Measurements from ENCODE around the gene ABI2. TPM values are rescaled to one million over a fixed set of nuclear protein-coding genes. Genes with fewer than 3 reads are reported as not detected.

Gene ABI2
- total RNA-seq, 4 donors from 2014 or later, result 9.8 to 69.6 (median 17.8) TPM

- no peak for TF ChIP-seq POLR2A (IDR thresholded peaks at IDR 0.05)
- no peak for TF ChIP-seq POLR2AphosphoS5 (IDR thresholded peaks at IDR 0.05)
- no peak for TF ChIP-seq CTCF (IDR thresholded peaks at IDR 0.05)
- no peak for TF ChIP-seq EP300 (IDR thresholded peaks at IDR 0.05; ENCODE audit: low read depth)
- H3K27me3 ChIP-seq, result no peaks in the 10 kb centered on the region
- no peak for DNase-seq
- no peaks in the 10 kb centered on the region for H3K9me3 ChIP-seq
- in situ Hi-C loops (cut with MboI; ENCODE audit: low pct_ligation_motif_present in 1 of 4, low pct_unique_long_range_greater_than_20kb in 1 of 4, low sequenced_read_pairs in 3 of 4) (no loop called here), intact Hi-C loops (cut with DNase I; ENCODE audit: low total_unique reads) (no loop called here)
- H3K4me3 ChIP-seq, result no peak overlapping the region
- H3K36me3 ChIP-seq, result no peaks in the 10 kb centered on the region
- peaks cover 0 to 15% (median 4%) of the 10 kb centered on the region in 4 donors for H3K4me1 ChIP-seq
- H3K27ac ChIP-seq, result no peak overlapping the region
- 57 to 58% methylated on average over 5 of the region's 5 CpGs for WGBS, 2 donors (ENCODE audit: low coverage in 1 of 2)
These were observed 103.4 kb downstream of the ABI2 start for GRCh38 chr2:203431391-203432185.

GRCh38 chr2:203432811-203433210, 104.6 kb downstream of the ABI2 start:
- H3K4me1 ChIP-seq, result peaks cover 0 to 15% (median 4%) of the 10 kb centered on the region in 4 donors
- in situ Hi-C loops (cut with MboI; ENCODE audit: low pct_ligation_motif_present in 1 of 4, low pct_unique_long_range_greater_than_20kb in 1 of 4, low sequenced_read_pairs in 3 of 4) (no loop called here), intact Hi-C loops (cut with DNase I; ENCODE audit: low total_unique reads) (no loop called here)
- H3K27ac ChIP-seq, result no peak overlapping the region
- H3K4me3 ChIP-seq, result no peak overlapping the region
- TF ChIP-seq CTCF (IDR thresholded peaks at IDR 0.05), result no peak
- TF ChIP-seq POLR2AphosphoS5 (IDR thresholded peaks at IDR 0.05), result no peak
- TF ChIP-seq POLR2A (IDR thresholded peaks at IDR 0.05), result no peak
- TF ChIP-seq EP300 (IDR thresholded peaks at IDR 0.05; ENCODE audit: low read depth), result no peak
- 76 to 84% methylated on average over 3 to 6 of the region's 6 CpGs for WGBS, 2 donors (ENCODE audit: low coverage in 1 of 2)
- no peaks in the 10 kb centered on the region for H3K36me3 ChIP-seq
- no peaks in the 10 kb centered on the region for H3K27me3 ChIP-seq
- DNase-seq, result no peak
- H3K9me3 ChIP-seq, result no peaks in the 10 kb centered on the region

GRCh38 chr2:203436496-203436895, 108.3 kb downstream of the ABI2 start:
- TF ChIP-seq POLR2A (IDR thresholded peaks at IDR 0.05) (no peak), CTCF (IDR thresholded peaks at IDR 0.05) (no peak), POLR2AphosphoS5 (IDR thresholded peaks at IDR 0.05) (no peak), EP300 (IDR thresholded peaks at IDR 0.05; ENCODE audit: low read depth) (no peak)
- in situ Hi-C loops (cut with MboI; ENCODE audit: low pct_ligation_motif_present in 1 of 4, low pct_unique_long_range_greater_than_20kb in 1 of 4, low sequenced_read_pairs in 3 of 4), result no loop called here
- H3K36me3 ChIP-seq, result peaks cover 0 to 2% (median under 1%) of the 10 kb centered on the region in 4 donors
- H3K27me3 ChIP-seq, result no peaks in the 10 kb centered on the region
- WGBS, 2 donors (ENCODE audit: low coverage in 1 of 2), result 82 to 93% methylated on average over 2 of the region's 2 CpGs
- no peaks in the 10 kb centered on the region for H3K9me3 ChIP-seq
- intact Hi-C loops (cut with DNase I; ENCODE audit: low total_unique reads), result no loop called here
- DNase-seq, result no peak
- H3K4me1 ChIP-seq, result peaks cover 0 to 6% (median 3%) of the 10 kb centered on the region in 4 donors
- H3K27ac ChIP-seq, result no peak overlapping the region
- no peak overlapping the region for H3K4me3 ChIP-seq

GRCh38 chr2:203437511-203437910, 109.3 kb downstream of the ABI2 start:
- in situ Hi-C loops (cut with MboI; ENCODE audit: low pct_ligation_motif_present in 1 of 4, low pct_unique_long_range_greater_than_20kb in 1 of 4, low sequenced_read_pairs in 3 of 4) (no loop called here), intact Hi-C loops (cut with DNase I; ENCODE audit: low total_unique reads) (no loop called here)
- Histone ChIP-seq H3K27ac (no peak overlapping the region), H3K4me1 (no peaks in the 10 kb centered on the region), H3K27me3 (no peaks in the 10 kb centered on the region), H3K9me3 (no peaks in the 10 kb centered on the region), H3K36me3 (peaks cover 0 to 10% (median 4%) of the 10 kb centered on the region in 4 donors), H3K4me3 (no peak overlapping the region)
- WGBS, 2 donors (ENCODE audit: low coverage in 1 of 2), result 82 to 90% methylated on average over 4 of the region's 4 CpGs
- no peak for TF ChIP-seq EP300 (IDR thresholded peaks at IDR 0.05; ENCODE audit: low read depth)
- TF ChIP-seq POLR2AphosphoS5 (IDR thresholded peaks at IDR 0.05), result no peak
- TF ChIP-seq POLR2A (IDR thresholded peaks at IDR 0.05), result no peak
- TF ChIP-seq CTCF (IDR thresholded peaks at IDR 0.05), result no peak
- no peak for DNase-seq

Data from transverse colon (tissue), 4 donors.